HG03045 (cell line): ENCODE measurements around the gene DOCK6.

Source experiments
- ATAC-seq: cut with Tn5 transposase; IDR thresholded peaks from one replicate; pipeline ENCODE4 v1.9.1; 2021; ENCODE audit warnings: mild to moderate bottlenecking, moderate library complexity; ENCODE audit not compliant: unreplicated experiment

Gene DOCK6

DNA sequence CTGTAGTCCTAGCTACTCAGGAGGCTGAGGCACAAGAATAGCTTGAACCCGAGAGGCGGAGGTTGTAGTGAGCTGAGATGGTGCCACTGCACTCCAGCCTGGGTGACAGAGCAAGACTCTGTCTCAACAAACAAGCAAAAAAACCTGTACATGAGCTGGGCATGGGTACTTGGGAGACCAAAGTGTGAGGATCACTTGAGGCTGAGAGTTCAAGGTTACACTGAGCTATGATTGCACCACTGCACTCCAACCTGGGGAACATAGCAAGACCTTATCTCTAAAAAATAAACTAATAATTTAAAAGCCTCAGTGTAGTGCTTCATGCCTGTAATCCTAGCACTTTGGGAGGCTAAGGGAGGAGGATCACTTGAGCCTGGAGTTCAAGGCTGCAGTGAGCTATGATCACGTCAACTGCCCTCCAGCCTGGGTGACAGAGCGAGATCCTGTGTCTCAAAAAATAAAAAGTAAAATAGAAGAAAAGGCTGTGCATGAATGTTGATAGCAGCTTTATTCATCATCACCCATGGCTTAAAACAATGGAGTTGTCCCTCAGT is 12.3 kb upstream of the DOCK6 start:
- ATAC-seq, result no peak

DNA sequence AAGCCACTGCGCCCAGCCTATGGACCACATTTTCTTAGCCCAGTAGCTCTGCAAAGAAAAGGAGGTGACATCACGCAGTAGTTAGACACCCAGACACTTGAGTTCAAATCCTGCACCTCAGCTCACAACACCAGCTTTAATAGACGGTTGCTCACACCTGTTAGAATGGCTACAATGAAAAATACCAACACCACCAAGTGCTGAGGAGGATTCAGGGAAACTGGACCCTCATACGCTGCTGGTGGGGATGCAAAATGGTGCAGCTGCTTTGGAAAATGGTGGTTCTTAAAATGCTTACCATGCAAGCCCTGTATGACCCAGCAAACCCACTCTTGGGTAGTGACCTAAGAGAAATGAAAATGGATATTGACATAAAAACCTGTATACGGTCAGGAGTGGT is 11.7 kb upstream of the DOCK6 start:
- ATAC-seq, result no peak

DNA sequence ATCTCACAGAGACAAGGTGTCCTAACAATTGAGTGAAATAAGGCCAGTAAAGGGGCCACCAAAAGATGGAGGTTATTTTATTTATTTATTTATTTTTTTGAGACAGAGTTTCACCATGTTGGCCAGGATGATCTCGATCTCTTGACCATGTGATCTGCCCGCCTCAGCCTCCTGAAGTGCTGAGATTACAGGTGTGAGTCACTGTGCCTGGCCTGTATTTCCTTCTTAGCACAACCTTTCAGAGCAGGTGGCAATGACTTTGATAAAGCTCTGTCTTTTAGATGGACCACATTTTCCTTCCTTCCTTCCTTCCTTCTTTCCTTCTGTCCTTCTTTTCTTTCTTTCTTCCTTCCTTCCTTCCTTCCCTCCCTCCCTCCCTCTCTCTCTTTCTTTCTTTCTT is 11.0 kb upstream of the DOCK6 start:
- no peak for ATAC-seq

DNA sequence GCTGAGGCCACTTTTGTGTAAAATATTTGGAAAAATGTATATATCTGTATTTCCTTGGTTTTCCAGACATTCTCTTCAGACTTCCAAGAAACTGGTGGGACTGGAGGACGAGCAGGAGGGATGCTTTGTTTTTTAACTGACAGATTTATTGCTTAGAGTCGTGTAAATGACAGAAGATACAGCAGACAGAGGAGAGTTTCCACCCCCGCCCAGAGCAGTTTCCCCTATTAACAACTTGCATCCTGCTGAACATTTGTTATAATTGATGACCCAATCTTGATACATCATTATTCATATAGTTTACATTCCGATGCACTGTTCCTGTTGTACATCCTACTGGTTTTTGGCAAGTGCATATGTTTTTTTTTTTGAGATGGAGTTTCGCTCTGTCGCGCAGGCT is 7.1 kb upstream of the DOCK6 start:
- ATAC-seq, result no peak

DNA sequence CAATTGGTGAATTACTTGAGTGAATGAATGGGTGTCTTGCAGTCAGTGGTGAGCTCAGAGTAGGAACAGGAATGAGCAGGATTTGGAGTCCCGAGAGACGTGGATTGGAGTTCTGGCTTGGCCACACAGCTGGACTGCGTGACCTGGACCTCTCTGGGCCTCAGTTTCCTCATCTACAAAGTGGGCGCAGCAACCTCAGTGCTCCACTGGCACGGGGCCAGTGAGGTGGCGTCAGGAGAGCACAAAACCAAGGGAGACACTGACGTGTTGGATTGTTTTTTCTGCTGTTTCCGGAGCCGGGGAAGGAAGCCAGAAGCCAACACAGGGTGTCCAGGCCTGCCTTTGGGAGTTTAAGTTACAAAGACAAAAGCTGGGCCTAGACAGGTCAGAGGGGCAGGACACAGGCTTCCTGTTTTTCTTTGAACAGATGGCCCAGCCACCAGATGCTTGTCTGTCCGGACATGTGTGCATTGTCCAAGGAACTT is 6.5 kb upstream of the DOCK6 start:
- ATAC-seq, result no peak

DNA sequence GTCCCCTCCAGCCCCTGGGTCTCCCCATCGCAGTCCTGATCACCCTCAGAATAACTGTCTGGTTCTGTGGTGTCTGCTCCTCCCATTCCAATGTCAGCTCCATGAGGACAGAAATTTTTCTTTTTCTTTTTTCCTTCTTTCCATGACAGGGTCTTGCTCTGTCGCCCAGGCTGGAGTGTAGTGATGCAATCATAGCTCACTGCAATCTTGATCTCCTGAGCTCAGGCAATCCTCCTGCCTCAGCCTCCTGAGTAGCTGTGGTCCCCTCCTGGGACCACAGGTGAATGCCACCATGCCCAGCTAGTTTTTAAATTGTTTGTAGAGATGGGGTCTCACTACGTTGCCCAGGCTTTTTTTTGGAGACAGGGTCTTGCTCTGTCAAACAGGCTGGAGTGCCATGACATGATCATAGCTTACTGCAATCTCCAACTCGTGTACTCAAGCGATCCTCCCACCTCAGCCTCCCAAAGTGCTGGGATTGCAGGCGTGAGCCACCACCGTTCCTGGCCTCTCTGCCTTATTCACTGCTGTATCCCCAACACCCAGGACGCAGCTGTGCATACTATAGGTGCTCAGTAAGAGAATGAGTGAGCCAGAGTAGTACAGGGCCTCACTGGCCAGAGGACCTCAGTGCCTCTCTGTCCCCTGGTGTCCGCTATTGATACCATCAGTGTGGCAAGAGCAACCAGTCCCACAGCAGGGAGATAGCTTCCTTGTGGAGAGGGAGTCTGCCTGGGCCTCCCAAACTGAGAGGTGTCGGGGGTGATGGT is 5.2 kb upstream of the DOCK6 start:
- ATAC-seq, result no peak

DNA sequence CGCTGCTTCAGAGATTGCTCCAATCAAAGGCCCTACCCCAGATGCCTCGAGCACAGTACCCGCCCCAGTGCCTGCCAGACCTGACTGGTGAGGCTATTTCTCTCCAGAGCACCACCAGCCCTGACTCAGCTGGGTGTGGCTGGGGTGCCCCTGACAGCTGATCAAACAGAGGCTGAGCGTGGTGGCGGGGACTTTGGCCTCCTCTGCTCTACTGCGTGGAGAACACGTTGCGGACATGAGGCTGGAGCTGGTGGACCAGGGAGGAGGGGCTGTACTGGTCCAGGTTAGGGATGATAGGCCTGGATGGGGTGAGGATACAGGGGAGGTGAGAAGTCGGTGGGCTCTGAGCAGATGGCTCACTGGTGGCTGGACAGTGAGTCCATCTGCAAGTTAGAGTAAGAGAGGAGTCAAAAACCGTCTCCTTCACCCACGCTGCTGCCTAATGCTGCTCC is 3.5 kb upstream of the DOCK6 start:
- ATAC-seq, result no peak

DNA sequence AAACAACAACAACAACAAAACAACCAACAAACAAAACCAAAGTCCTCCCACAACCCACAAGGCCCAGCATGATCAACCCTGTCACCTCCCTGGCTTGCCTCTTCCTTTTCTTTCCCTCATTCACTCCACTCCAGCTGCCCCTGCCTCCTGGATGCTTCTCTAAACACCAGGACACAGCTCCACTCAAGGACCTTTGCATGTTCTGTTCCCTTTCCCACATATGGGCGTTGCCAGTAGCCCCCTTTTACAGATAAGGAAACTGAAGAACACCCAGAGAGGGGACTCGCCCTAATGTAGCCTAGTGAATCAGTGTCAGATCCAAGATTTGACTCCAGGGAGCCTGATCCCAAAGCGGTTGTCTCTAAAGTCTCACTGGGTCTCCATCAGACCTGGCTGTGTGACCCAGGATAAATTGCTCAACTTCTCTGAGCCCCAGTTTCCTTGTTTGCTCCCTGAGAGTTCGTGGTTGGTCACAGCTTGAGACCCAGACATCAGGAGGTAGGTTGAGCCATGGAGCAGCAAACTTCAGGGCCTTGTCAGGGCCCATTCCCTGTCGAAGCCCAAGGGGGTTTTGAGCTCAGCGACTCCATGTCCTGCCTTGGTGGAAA is 3.0 kb upstream of the DOCK6 start:
- no peak for ATAC-seq

DNA sequence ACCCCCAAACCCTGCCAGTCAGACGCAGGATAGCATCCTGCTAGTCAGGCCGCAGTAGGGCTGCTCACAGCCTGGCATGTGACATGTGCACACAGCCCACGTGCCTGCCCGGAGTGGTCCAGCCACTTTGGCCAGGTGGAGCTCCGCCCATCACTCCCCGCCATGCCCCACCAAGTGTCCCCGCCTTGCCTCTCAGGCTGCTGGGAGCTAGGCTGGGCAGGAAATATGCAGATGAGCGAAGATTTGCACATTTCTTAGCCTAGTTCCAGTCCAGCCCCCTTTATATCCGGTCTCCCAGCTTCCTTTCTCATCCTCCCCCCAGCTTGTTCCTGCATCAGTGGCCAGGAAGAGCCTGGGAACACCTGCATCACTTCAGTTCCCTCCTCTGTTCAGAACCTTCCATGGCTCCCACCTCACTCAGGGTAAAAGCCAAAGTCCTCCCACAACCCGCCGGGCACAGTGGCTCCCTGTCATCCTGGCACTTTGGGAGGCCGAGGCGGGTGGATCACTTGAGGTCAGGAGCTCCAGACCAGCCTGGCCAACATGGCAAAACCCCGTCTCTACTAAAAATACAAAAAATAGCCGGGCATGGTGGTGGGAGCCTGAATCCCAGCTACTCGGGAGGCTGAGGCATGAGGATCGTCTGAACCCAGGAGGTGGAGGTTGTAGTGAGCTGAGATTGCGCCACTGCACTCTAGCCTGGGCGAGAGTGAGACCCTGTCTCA is 2.3 kb upstream of the DOCK6 start:
- no peak for ATAC-seq

DNA sequence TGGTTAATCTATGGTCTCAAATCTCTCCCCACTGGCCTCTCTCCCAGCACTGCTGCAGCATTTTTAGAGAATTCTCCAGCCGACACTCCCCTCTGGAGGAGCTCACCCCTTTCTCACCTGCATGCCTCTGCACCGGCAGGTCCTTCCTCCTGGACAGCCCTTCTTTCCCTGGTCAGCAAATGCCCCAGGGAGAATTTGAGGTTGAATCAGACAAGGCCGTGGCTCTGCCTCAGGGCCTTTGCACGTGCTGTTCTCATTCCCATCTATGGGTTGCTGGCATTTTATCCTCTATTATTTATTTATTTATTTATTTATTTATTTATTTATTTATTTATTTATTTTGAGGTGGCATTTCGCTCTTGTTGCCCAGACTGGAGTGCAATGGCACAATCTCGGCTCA is 1.4 kb upstream of the DOCK6 start:
- ATAC-seq, result no peak

DNA sequence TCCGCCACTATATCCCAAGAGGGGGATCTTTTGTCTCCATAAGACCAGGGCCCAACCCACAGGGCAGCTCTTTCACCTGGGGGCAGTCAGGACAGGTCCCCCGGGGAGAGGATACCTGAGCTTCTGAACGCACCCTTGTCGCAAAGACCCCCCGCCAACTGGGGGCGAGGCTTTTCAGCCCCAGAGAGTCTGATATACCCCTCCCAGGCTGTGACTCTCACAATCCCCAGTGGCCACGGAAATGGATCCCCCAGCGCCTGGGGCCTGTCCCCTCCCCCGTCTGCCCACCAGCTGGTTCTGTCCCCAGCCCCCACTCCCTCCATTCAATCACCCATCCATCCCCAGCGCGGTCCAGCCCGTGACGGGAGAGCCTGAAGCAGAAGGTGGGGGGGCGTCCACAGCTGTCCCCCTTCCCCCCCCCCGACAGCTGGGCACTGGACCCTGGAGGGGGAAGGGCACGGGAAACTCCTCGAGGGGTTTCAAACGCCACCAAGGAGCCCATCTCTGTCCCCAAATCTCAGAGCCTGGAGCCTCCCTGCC is 823 bp downstream of the DOCK6 start:
- no peak for ATAC-seq

DNA sequence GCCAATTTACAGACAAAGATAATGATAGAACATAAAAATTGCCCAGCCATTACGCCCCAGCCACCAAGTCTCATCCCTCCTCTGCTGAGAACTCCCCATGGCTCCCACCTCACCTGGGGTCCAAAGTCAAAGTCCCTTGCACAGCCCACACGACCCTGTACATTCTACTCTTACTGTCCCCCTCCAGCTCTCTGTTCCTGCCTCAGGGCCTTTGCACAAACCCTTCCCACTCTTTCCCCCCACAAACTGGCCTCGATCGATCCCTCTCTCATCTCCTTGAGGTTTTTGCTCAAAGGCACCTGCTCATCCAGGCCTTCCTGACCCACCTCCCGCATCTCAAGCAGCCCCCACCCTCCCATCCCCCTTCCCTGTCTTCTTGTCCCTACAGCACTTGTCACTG is 1.3 kb downstream of the DOCK6 start:
- no peak for ATAC-seq

DNA sequence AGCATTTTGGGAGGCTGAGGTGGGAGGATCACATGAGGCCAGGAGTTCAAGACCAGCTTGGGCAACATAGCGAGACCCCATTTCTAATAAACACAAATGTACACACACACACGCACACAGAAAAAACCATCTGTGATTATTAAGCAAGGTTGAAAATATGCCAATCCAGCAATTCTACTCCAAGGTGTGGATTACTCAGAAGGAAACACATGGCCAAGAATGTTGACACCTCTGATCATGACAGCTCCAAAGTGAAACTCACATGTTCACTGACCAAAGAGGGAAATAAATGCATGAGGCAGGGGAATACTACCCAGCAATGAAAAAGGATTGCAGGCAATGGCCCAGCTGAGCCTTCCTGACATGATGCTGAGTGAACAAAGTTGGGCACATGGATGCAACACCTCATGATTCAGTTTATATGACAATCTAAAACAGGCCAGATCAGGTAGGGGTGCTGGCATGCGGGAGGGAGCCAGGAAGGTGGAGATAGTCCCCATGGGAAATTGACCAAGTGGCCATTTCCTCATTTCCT is 4.4 kb downstream of the DOCK6 start:
- ATAC-seq, result no peak

DNA sequence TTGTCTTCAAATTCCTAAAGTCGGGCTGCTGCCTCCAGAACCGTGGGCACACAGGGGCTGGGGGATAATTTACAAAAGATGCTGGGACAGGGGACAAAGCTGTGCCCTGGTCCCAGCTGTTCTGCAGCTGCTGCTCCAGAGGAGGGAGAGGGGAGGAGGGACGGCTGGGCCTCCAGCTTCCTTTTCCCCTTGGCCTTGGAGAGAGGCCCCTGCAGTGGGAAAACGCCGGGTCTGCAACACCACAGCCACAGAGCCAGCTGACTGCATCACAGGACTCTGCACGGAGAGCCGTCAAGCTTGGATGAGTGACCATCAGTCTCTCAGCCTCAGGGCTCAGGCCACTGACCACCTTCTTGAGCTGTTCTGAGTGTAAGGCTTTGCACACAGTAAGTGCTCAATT is 6.1 kb downstream of the DOCK6 start:
- ATAC-seq, result no peak

DNA sequence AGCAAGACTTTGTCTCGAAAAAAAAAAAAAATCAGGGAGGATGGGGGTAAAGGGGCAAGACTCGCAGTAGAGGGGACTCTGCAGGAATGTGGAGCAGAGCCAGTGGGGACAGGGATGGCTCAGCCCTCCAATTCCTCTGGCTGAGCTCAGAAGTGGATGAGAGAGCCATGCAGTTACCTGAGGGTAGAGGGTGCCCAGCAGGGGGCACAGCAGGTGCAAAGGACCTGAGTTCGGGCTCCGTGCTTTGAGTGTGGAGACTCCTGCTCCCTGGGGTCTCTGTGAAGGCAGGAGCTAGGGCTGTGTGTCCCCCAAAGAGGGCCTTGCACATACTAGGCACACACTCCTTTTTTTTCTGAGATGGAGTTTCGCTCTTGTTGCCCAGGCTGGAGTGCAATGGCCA is 7.7 kb downstream of the DOCK6 start:
- ATAC-seq, result no peak

DNA sequence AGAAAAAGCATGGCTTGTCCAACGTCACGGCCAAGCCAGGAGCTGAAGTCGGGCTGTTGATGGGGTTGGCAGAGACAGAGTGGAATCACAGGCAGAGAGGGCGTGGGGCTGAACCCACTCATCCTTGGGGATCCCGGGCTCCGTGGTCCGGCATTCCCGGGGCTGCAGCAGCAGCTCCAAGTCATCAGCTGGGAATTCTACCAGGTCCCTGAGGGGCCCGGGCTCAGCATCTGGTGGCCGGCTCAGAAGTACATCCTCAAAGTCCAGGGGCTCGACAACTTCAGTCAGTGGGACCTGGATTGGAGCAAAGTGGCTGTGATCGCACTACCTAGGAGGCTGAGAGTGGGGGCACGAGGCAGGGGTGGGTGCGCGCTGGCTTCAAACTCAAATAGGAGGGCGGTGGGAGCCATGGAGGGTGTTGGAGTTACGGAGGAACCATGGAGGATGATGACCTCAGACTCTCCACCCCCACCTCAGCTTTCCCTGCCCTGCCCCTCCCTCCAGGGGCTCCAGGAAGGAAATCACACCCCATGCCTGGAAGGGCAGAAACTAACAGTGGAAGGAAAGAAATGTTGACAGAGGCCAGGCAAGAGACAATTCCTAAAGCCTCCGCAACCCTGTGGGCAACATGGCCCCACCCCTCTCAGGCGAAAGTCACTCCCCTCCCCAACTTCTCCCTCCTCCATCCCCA is 9.5 kb downstream of the DOCK6 start:
- ATAC-seq, result no peak

DNA sequence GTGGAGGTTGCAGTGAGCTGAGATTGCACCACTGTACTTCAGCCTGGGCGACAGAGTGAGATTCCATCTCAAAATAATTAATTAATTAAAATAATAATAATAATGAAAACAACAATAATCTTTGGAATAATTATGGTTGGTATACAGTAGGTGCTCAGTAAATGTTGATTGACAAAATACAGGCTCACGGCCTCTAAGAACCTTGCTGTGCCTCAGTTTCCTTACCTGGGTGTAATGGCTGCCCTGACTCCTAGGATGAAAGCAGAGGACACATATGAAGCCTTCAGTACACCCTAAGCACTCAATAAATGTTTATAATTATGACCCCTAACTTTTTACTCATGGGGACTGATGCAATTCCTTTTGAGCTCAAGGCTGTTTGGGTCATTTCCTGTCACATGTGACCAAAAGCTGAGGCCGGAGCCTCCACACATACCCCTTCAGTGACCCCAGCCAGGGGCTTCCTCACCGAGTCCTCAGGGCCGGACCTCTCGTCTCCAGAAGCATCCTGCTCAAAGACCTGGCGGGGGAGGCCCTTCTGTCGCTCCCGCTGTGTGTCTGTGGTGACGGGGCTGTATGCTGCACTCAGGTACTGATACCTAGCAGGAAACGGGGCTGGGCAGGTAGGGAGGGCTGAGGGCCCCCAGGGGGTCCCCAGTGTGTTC is 10.5 kb downstream of the DOCK6 start:
- ATAC-seq, result no peak

DNA sequence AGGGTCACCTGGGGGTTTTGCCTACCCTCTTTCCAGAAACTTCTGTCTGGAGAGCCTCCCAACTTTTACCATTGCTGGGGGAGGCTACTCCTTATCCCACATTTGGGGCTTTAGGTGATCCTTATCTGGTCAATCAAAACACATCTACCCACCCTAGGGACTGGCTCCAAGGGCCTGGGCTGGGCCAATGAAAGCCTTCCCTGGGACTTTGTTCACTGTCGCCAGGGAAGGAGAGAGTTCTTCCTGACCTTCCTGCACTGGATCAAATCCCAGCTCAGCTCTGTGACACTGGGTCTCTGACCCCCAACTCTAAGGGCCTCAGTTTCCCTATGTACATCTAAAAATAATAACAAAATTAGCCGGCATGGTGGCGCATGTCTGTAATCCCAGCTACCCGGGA is 11.1 kb downstream of the DOCK6 start:
- no peak for ATAC-seq

DNA sequence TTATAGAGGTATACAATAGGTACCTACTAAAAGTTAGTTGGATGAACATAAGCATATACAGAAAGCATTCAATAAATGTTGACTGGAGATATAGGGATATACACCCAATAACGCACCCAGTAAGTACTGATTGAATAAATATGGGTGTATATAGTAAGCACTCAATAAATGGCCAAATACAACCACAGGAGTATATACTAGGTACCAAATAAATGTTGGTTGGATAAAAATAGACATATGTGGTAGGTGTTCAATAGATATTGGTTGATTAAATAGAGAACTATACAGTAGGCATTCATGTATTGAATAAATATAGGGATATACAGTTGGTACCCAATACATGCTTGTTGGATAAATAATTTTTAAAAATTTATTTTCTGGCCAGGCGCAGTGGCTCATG is 13.5 kb downstream of the DOCK6 start:
- ATAC-seq, result no peak

DNA sequence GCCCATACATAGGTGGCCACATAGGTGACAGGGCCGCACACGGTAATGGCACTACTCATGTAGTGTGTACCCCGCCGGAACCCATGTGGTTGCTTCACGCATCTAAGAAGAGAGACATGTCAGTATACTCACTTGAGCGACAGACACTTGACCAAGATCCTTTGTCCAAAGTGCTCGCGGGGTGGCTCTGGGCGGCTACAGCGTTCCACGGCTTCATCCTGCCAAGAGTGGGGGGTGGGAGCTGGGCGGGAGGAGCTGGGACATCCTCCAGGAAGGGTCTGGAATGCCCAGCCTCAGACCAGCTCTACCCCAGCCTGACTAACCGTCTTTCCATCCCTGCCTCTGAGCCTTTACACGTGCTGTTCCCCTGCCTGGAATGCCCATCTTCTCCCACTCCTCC is 14.4 kb downstream of the DOCK6 start:
- ATAC-seq, result no peak
